Measurements from ENCODE around the gene CD2AP.

- no peak for TF ChIP-seq POLR2A (IDR thresholded peaks at IDR 0.05)
- TF ChIP-seq, protein P1, sequence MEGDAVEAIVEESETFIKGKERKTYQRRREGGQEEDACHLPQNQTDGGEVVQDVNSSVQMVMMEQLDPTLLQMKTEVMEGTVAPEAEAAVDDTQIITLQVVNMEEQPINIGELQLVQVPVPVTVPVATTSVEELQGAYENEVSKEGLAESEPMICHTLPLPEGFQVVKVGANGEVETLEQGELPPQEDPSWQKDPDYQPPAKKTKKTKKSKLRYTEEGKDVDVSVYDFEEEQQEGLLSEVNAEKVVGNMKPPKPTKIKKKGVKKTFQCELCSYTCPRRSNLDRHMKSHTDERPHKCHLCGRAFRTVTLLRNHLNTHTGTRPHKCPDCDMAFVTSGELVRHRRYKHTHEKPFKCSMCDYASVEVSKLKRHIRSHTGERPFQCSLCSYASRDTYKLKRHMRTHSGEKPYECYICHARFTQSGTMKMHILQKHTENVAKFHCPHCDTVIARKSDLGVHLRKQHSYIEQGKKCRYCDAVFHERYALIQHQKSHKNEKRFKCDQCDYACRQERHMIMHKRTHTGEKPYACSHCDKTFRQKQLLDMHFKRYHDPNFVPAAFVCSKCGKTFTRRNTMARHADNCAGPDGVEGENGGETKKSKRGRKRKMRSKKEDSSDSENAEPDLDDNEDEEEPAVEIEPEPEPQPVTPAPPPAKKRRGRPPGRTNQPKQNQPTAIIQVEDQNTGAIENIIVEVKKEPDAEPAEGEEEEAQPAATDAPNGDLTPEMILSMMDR (IDR thresholded peaks at IDR 0.05), result no peak
These were observed 156.8 kb downstream of the CD2AP start for GRCh38 chr6:47634210-47635047.
